Mucosa of stomach (tissue), 1 donor: ENCODE data around the gene BMPR1A.
"Not testable (repeated sequence)": the region's sequence is repeated elsewhere in the genome, so short reads cannot be mapped to it uniquely, and the experiment has no call there.

ENCODE experiments used
- H3K27me3 ChIP-seq: one replicate; pipeline ENCODE4 v1.7.0; 2013; ENCODE audit warnings: mild to moderate bottlenecking, low read length; ENCODE audit not compliant: control insufficient read depth, insufficient read depth
- H3K36me3 ChIP-seq: one replicate; pipeline ENCODE4 v1.7.0; 2013; ENCODE audit warnings: low read length; ENCODE audit not compliant: control insufficient read depth, insufficient read depth
- H3K4me1 ChIP-seq: one replicate; pipeline ENCODE4 v1.7.0; 2013; ENCODE audit warnings: mild to moderate bottlenecking, low read length; ENCODE audit not compliant: control insufficient read depth, insufficient read depth
- H3K4me3 ChIP-seq: one replicate; pipeline ENCODE4 v1.7.0; 2013; ENCODE audit warnings: low read length
- H3K9ac ChIP-seq: one replicate; pipeline ENCODE4 v1.7.0; 2013; ENCODE audit warnings: mild to moderate bottlenecking, low read length, moderate library complexity
- H3K9me3 ChIP-seq: one replicate; pipeline ENCODE4 v1.7.0; 2013; ENCODE audit warnings: mild to moderate bottlenecking, low read length, moderate library complexity; ENCODE audit not compliant: control insufficient read depth
- donor health status: Pancreatic carcinoma.

The BMPR1A gene

DNA sequence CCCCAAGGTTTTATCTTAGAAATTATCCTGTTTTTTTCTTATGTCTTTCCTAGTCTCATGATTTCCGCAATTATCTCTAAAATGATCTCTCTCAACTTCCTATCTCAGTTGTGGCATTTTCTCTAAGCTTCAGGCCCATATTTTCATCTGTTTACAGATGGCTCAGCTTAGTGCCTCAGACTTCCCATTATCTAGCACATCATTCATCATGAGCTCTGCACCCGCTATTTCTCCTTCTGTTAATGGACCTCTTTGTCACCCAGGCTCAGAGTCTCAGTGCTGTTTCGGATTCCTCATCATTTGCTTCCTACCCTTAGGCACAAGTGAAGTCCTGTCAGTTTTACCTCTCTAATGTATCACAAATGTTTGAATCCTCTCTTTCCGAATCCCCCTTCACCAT is 84.1 kb downstream of the BMPR1A start:
- Histone ChIP-seq H3K9ac (no peak overlapping the region), H3K4me3 (no peak overlapping the region), H3K4me1 (no peaks in the 10 kb centered on the region), H3K27me3 (no peaks in the 10 kb centered on the region), H3K36me3 (peaks cover 3% of the 10 kb centered on the region), H3K9me3 (no peaks in the 10 kb centered on the region)

DNA sequence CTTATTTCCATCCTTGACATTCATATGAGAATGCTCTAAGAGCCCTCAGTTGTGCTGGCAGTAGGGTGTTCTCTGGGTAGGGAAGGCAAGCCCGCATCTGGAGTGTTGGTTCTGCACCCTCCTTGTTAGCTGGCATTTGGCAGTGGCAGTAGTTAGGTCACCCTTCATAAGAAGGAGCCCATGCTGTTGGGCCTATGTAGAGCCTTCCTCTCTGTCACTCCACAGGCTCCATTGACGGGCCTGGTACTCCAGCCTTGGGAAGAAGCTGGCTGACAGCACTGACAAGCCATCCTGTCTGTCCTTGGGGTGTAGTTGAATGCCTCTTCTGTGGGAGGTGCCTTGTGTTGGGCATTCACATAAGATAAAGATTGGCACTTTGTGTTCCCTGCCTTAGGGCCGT is 89.7 kb downstream of the BMPR1A start:
- no peak overlapping the region for H3K9ac ChIP-seq
- H3K4me3 ChIP-seq: no peak overlapping the region
- peaks cover 3% of the 10 kb centered on the region for H3K36me3 ChIP-seq
- H3K4me1 ChIP-seq: no peaks in the 10 kb centered on the region
- no peaks in the 10 kb centered on the region for H3K9me3 ChIP-seq
- H3K27me3 ChIP-seq: no peaks in the 10 kb centered on the region

DNA sequence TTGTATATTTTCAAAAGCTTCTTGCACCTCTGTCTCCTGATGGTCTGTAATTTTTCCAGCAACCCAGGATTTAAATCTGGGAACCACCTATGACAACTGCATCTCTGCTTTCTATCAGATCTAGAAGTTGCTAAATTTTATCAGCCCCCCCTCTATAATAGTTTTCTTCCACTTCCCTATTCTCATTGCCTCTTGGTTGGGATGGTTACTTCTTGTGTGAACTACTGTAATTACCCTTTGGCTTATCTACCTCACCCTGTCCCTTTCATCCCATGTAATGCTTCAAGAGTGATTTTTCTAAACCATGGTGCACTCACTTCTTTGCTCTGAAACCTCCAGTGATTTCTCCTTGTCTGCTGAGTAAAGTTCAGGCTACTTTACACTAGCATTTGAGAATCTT is 92.3 kb downstream of the BMPR1A start:
- no peak overlapping the region for H3K4me3 ChIP-seq
- H3K4me1 ChIP-seq: no peaks in the 10 kb centered on the region
- H3K9ac ChIP-seq: no peak overlapping the region
- no peaks in the 10 kb centered on the region for H3K9me3 ChIP-seq
- H3K36me3 ChIP-seq: no peaks in the 10 kb centered on the region
- no peaks in the 10 kb centered on the region for H3K27me3 ChIP-seq

DNA sequence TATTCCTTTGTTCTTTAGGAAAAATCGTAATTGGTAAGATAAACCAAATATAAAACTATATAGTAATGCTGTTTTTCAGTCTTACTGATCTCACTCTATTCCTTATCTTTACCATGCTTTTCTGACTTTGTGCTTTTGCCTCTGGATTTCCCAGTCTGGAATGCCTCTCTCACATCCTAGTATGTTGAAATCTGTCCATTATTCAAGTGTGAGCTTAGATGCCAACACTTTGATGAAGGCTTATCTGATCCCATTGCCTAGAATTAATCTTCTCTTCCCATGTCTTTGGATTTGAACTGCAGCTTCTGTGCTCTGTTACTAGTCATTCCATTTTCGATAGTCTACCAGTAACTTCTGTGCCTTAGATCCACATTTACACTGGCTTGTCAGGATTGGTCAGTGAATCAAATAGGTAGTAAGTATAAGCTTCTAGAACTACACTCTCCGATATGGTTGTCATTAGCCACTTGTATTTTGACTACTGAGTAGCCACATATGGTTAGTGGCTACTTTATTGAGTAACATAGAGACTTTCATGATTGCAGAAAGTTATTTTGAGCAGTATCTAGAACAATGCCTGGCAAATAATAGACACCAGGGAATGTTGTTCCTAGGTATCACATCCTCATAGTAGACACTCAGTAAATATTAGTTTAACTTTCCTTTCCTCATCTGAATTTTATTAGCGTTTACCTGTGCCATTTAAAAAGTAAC is 92.9 kb downstream of the BMPR1A start:
- Histone ChIP-seq H3K9me3 (no peaks in the 10 kb centered on the region), H3K36me3 (no peaks in the 10 kb centered on the region), H3K4me3 (no peak overlapping the region), H3K4me1 (no peaks in the 10 kb centered on the region), H3K27me3 (no peaks in the 10 kb centered on the region), H3K9ac (no peak overlapping the region)

DNA sequence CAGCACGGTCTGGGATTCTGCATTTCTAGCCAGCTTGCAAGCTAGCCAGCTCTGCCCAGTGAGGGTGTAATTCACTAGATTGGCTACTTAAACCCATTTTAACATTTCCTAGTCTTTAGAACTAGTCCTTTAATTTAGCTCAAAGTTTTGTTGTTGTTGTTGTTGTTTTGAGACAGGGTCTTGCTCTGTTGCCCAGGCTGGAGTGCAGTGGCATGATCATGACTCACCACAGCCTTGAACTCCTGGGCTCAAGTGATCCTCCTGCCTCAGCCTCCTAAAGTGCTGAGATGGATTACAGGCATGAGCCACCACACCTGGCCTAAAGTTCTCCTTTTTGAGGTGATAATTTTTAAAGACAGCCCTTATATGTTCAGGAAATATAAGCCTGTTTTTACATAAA is 94.1 kb downstream of the BMPR1A start:
- Histone ChIP-seq H3K9me3 (no peaks in the 10 kb centered on the region), H3K27me3 (no peaks in the 10 kb centered on the region), H3K4me3 (no peak overlapping the region), H3K4me1 (no peaks in the 10 kb centered on the region), H3K36me3 (no peaks in the 10 kb centered on the region), H3K9ac (no peak overlapping the region)

DNA sequence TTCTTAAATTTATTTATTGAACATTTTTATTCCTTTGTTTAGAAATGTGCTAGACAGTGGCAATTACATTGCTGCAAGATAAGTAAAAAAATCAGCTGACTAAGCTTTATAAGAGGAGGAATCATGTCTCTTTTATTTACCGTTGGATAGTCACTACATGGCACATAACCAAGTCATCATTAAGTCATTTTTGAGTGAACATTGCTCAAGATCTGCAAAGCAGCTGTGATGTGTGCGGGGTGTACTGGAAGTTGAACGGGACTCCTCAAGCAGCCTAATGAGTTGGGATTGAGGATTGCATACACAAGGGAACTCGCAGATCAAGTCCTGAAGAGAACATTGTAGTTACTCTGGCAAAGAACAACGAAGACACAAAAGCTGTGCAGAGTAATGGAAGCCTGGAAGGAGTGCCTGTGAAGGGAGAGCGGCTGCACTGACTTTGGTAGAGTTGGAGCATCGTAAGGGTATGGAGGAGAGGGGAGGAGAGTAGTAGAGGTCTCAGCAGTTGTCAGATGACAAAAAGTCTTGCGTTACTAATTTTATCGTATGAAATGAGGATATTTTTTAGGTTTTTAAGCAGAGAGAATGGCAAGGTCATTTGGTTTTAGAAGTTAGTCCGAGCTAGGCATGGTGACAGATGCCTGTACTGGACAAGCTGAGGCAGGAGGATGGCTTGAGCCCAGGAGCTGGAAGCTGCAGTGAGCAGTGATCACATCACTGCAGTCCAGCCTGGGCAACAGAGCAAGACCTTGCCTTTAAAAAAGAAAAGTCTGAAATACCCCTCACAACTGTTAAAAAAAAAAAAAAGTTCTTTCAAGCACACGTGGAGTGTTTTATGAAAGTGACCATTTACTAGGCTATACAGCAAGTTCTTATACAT is 95.1 kb downstream of the BMPR1A start:
- Histone ChIP-seq H3K4me1 (no peaks in the 10 kb centered on the region), H3K4me3 (no peak overlapping the region), H3K36me3 (no peaks in the 10 kb centered on the region), H3K9ac (no peak overlapping the region), H3K9me3 (no peaks in the 10 kb centered on the region), H3K27me3 (no peaks in the 10 kb centered on the region)

DNA sequence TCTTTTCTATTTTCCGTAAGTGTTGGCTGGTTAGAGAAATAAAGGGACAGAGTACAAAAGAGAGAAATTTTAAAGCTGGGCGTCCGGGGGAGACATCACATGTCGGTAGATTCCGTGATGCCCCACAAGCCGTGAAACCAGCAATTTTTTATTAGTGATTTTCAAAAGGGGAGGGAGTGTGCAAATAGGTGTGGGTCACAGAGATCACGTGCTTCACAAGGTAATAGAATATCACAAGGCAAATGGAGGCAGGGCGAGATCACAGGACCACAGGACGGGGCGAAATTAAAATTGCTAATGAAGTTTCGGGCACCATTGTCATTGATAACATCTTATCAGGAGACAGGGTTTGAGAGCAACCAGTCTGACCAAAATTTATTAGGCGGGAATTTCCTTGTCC is 97.2 kb downstream of the BMPR1A start:
- H3K4me1 ChIP-seq, H3K36me3 ChIP-seq, H3K4me3 ChIP-seq, H3K9ac ChIP-seq, H3K27me3 ChIP-seq, H3K9me3 ChIP-seq: not testable (repeated sequence)

DNA sequence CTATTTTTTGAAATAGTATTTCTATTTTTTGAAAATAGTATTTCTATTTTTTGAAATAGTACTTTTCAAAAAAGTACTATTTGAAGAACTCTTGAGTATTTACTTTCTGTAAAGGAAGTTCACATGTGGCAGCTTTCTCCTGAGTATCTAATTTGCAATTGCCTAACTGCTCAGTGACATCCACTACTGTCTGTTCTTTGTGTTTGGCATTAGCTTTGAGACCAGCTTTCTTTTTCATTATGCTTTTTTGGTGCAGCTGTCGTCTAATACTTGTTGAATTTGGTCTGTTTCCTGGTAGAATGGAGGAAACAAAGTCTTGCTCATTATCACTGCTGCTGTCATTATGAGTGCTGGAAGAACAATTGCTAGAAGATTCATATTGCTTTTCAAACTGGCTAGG is 99.1 kb downstream of the BMPR1A start:
- Histone ChIP-seq H3K27me3 (no peaks in the 10 kb centered on the region), H3K9me3 (no peaks in the 10 kb centered on the region), H3K9ac (no peak overlapping the region), H3K36me3 (no peaks in the 10 kb centered on the region), H3K4me3 (no peak overlapping the region), H3K4me1 (no peaks in the 10 kb centered on the region)

DNA sequence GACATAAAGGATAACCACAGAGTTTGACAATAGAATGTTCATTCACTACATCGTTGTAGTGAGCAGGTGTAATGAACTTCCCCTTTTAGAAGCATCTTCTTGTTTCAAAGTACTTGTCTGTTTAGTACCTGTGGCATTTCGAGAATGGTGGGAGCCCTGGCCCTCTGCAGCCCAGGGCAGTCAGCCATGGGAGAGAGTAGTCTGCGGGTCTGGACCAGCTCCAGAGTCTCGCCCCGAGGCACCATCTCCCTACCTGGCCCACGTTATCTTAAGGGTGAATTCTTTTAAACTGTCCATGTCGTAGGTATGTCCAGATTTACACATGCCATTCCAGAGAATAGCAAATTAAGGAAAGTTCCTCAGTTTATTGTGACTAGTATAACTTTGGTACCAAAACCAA is 99.7 kb downstream of the BMPR1A start:
- H3K9ac ChIP-seq: no peak overlapping the region
- H3K4me3 ChIP-seq: no peak overlapping the region
- no peaks in the 10 kb centered on the region for H3K4me1 ChIP-seq
- H3K9me3 ChIP-seq: no peaks in the 10 kb centered on the region
- H3K36me3 ChIP-seq: no peaks in the 10 kb centered on the region
- no peaks in the 10 kb centered on the region for H3K27me3 ChIP-seq

DNA sequence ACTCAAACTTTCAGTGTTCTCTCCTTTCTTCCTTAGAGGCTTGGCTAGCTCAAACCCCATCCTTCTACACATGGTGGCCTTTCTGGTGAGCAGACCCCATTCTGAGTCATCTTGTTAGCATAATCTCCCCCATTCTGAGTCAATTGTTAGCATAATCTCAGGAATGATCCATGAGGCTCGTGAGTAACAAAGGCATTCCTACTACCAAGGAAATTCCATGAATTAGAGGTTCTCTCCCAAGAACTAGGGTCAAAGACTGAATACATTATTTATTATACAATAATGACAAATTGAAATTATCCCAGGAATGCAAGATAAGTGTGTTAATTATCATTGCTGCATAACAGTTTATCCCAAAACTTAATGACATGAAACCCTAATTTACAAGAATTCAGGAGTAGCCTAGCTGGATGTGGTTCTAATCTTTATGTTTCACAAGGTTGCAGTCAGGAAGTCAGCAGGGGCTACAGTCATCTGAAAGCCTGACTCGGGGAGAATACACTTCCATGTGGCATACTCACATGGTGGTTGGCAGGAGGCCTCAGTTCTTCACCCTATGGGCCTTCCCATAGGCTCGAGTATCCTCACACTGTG is 100.8 kb downstream of the BMPR1A start:
- Histone ChIP-seq H3K36me3 (no peaks in the 10 kb centered on the region), H3K27me3 (no peaks in the 10 kb centered on the region), H3K9ac (no peak overlapping the region), H3K4me3 (no peak overlapping the region), H3K9me3 (no peaks in the 10 kb centered on the region), H3K4me1 (peaks cover 5% of the 10 kb centered on the region)

DNA sequence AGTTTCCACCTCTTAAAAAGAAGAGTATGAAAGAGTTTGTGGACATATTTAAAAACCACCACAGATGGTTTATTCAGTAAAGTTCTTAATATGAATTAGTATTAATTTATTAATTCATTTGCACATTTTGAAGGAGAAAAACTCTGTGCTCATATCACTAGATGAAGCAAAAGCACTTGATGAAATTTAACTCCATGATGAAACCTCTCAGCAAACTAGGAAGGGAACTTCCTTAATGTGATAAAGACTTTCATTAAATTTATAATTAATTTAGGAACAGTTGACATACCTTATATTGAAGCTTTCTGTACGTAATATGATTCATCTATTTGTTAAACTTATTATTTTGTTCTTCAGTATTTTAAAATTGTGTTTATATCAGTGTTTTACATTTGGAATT is 101.6 kb downstream of the BMPR1A start:
- Histone ChIP-seq H3K9me3 (no peaks in the 10 kb centered on the region), H3K9ac (no peak overlapping the region), H3K4me1 (peaks cover 13% of the 10 kb centered on the region), H3K36me3 (no peaks in the 10 kb centered on the region), H3K27me3 (no peaks in the 10 kb centered on the region), H3K4me3 (no peak overlapping the region)

DNA sequence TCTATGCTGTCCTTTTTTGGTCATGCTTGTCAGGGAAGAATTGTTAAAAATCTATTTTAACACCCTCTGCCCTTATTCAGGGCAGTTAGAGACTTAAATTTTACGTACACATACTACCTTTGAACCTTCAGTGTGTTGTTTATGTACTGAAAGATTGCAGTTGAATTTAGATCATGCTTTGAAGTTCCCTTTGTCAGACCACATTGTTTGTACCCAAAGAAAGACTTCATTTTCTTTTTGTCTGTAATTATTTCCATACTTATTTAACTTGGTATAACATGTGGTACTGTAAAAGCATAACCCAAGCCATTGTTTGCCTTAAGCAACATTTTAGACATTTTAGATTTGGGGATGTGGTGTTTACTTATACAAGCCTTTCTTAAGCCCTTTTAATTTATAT is 104.9 kb downstream of the BMPR1A start:
- Histone ChIP-seq H3K9me3 (no peaks in the 10 kb centered on the region), H3K4me3 (no peak overlapping the region), H3K36me3 (no peaks in the 10 kb centered on the region), H3K27me3 (no peaks in the 10 kb centered on the region), H3K4me1 (peaks cover 20% of the 10 kb centered on the region), H3K9ac (no peak overlapping the region)
